ENCODE data around the gene CFAP46. TPM values are rescaled to one million over a fixed set of nuclear protein-coding genes. Genes with fewer than 3 reads are reported as not detected.

CFAP46 gene
- total and polyA plus RNA-seq, 4 donors, result 0.33 to 0.59 (median 0.42) TPM

DNA sequence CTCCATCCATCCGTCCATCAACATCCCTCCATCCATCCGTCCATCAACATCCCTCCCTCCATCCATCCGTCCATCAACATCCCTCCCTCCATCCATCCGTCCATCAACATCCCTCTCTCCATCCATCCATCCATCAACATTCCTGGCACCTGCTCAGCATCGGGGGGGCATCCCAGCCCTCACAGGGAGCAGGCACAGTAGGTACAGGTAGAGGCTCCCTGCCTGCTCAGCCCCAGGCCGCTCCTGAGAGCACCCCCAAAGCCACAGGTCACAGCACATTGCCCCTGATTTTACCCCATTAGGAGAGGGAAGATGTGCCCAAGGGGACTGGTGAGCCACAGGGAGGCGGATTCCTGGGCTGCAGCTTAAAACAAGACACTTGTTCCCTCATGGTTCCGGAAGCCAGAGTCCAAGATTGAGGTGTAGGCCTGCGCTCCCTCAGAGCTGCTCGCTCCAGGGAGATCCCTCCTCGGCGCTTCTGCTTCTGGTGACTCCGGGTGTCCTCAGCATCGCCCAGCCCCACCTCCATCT, 21.1 kb upstream of the CFAP46 start:
- DNase-seq (ENCODE audit: low spot score), result no peak
- H3K4me1 ChIP-seq (ENCODE audit: control insufficient read depth in 4 of 4, insufficient read depth in 4 of 4, low read length in 3 of 4), result peaks cover 0 to 12% (median 8%) of the 10 kb centered on the region in 4 donors
- 91% methylated on average over 14 of the region's 14 CpGs for WGBS
- TF ChIP-seq GABPA (IDR thresholded peaks at IDR 0.05 in 1 of 2, conservative IDR thresholded peaks at IDR 0.05 in 1 of 2), result no peak
- no peak for TF ChIP-seq HNF4G (IDR thresholded peaks at IDR 0.05)
- no peak for TF ChIP-seq RXRA (IDR thresholded peaks at IDR 0.05)
- H3K27me3 ChIP-seq (ENCODE audit: control insufficient read depth in 4 of 4, insufficient read depth in 4 of 4, low read length in 3 of 4), result peaks cover 0 to 4% (median under 1%) of the 10 kb centered on the region in 4 donors
- H3K27ac ChIP-seq (ENCODE audit: low read depth in 1 of 2, low read length in 2 of 2), result no peak overlapping the region
- no peak overlapping the region for H3K4me3 ChIP-seq (ENCODE audit: low read depth in 1 of 3, low read length in 3 of 3)
- H3K9me3 ChIP-seq (ENCODE audit: control insufficient read depth in 4 of 4, low read length in 3 of 4), result no peaks in the 10 kb centered on the region
- H3K9ac ChIP-seq (ENCODE audit: low read depth in 1 of 2, low read length in 2 of 2), result no peak overlapping the region
- no peaks in the 10 kb centered on the region for H3K36me3 ChIP-seq (ENCODE audit: control insufficient read depth in 4 of 4, insufficient read depth in 3 of 4, low read depth in 1 of 4, low read length in 3 of 4)

DNA sequence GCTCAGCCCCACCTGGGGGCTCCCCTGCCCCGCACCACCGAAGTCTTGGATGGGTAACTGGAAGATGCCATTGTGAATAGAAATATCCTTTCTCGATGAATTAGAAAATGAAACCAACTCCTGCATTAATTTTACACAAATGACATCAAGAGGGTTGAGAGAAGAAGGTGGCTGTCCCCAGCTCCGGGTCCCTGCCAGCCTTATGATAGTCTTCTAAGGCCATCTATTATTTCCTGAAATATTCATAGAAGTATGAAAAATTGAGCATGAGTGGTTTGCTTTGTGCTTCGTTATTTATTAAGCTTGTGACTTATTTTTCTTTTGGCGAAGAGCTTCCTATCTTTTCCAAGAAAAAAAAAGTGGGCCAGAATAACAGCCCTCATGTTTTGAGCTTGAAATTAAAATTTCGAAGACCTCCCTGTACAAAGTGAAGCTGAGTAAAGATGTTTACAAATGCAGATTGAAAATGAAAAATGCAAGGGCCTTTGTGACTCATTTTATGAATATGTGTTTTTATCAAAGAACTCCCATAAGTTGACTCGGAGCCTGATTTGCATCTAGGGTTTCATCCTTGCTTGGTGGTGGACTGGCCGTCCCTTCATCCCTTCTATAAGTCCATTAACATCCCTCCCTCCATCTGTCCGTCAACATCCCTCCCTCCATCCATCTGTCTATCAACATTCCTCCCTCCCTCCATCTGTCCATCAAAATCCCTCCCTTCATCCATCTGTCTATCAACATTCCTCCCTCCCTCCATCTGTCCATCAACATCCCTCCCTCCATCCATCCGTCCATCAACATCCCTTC, 20.5 kb upstream of the CFAP46 start:
- H3K36me3 ChIP-seq (ENCODE audit: control insufficient read depth in 4 of 4, insufficient read depth in 3 of 4, low read depth in 1 of 4, low read length in 3 of 4), result no peaks in the 10 kb centered on the region
- H3K27me3 ChIP-seq (ENCODE audit: control insufficient read depth in 4 of 4, insufficient read depth in 4 of 4, low read length in 3 of 4), result peaks cover 0 to 4% (median under 1%) of the 10 kb centered on the region in 4 donors
- no peak overlapping the region for H3K27ac ChIP-seq (ENCODE audit: low read depth in 1 of 2, low read length in 2 of 2)
- no peak for DNase-seq (ENCODE audit: low spot score)
- peaks cover 0 to 12% (median 8%) of the 10 kb centered on the region in 4 donors for H3K4me1 ChIP-seq (ENCODE audit: control insufficient read depth in 4 of 4, insufficient read depth in 4 of 4, low read length in 3 of 4)
- no peaks in the 10 kb centered on the region for H3K9me3 ChIP-seq (ENCODE audit: control insufficient read depth in 4 of 4, low read length in 3 of 4)
- H3K9ac ChIP-seq (ENCODE audit: low read depth in 1 of 2, low read length in 2 of 2), result peak overlapping the region in 1 of 2 donors; percentile 3
- TF ChIP-seq YY1 (IDR thresholded peaks at IDR 0.05), result no peak
- TF ChIP-seq REST (IDR thresholded peaks at IDR 0.05), result peak; percentile 28
- TF ChIP-seq EGR1 (IDR thresholded peaks at IDR 0.05; ENCODE audit: low read depth in 2 of 2), result no peak
- WGBS, result 51% methylated on average over 11 of the region's 11 CpGs
- peak overlapping the region; percentile 69 to 70 (median 70) for H3K4me3 ChIP-seq (ENCODE audit: low read depth in 1 of 3, low read length in 3 of 3)

DNA sequence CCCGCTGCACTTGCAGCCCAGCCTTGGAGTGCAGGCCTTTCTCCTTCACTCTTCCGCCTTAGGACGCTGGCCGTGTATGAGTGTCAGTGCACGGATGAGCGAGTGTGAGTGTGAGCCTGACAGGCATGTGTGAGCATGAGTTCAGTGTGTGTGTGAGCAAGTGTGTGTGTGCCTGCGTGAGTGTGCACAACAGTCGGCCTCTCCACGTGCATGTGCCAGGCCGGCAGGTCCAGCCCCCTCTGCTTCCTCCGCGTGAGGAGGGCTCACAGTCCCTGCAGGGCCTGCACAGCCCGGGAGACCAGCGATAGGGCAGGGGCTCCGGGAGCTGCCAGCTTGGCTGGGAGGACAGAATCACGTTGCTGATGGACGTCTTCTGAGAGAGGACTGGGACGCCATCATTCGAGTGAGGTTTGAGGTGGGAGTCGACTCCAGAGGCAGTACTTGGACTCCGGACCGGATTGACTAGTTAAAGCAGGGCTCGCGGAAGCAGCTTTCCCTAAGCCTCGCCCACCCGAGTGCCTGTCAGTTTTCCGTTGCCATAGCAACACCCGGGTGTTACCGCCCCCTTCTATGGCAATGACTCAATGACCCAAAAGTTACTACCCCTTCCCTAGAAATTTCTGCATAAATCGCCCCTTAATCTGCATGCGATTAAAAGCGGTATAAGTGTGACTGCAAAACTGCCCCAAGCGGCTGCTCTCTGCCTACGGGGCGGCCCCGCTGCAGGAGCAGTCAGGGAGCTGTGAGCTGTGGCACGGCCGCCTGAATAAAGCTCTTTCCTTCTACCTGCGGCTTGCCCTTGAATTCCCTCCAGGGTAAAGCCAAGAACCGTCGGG, 19.6 kb upstream of the CFAP46 start:
- no peaks in the 10 kb centered on the region for H3K9me3 ChIP-seq (ENCODE audit: control insufficient read depth in 4 of 4, low read length in 3 of 4)
- H3K9ac ChIP-seq (ENCODE audit: low read depth in 1 of 2, low read length in 2 of 2), result peak overlapping the region in 1 of 2 donors; percentile 3
- 16% methylated on average over 41 of the region's 41 CpGs for WGBS
- H3K27me3 ChIP-seq (ENCODE audit: control insufficient read depth in 4 of 4, insufficient read depth in 4 of 4, low read length in 3 of 4), result peaks cover 0 to 4% (median 0%) of the 10 kb centered on the region in 4 donors
- peak; percentile 58 for DNase-seq (ENCODE audit: low spot score)
- H3K4me3 ChIP-seq (ENCODE audit: low read depth in 1 of 3, low read length in 3 of 3), result peak overlapping the region; percentile 69 to 70 (median 70)
- TF ChIP-seq HNF4A (conservative IDR thresholded peaks at IDR 0.05), result peak in 1 of 2 donors; percentile 12
- no peak for TF ChIP-seq YY1 (IDR thresholded peaks at IDR 0.05)
- H3K4me1 ChIP-seq (ENCODE audit: control insufficient read depth in 4 of 4, insufficient read depth in 4 of 4, low read length in 3 of 4), result peaks cover 0 to 12% (median 8%) of the 10 kb centered on the region in 4 donors
- no peaks in the 10 kb centered on the region for H3K36me3 ChIP-seq (ENCODE audit: control insufficient read depth in 4 of 4, insufficient read depth in 3 of 4, low read depth in 1 of 4, low read length in 3 of 4)
- H3K27ac ChIP-seq (ENCODE audit: low read depth in 1 of 2, low read length in 2 of 2), result no peak overlapping the region

Measured in liver (tissue), 9 donors.